Kidney tubule cell (primary cell): ENCODE data around the gene MYRF.

Experiments used
- DNase-seq: peaks from one replicate; pipeline ENCODE4 v3.0.0-alpha.2; 2018; ENCODE audit warnings: low spot score

Gene MYRF

DNA sequence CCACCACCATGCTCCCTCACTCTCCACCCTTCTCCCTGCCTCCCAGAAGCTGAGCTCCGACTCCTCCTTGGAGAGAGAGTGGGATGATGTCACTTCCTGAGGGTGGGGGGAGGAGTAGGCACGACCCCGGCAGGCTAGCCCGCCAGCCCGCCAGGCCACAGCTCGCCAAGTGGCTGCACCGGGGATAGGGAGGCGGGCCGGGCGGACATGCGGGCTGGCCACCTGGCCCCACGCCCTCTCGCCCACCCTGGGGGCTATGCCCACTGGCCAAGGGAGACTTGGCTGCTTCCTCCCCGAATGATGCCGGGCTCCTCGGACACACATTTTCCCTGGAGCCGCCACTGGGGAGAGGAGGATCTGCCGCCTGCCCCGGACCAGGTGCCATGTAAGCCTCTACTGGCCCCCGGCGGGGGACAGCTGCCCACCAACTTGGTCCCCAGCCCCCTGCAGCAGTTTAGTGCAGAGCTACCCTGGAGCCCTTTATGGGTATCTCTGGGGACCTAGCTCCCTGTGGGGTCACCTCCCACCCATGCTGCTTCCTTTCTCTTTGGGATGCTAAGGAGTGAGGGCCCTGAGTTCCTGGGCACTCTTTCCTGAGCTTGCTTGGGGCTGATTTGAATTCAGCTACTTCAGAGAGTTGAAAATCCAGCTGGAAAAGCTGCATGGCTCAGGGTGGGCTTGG lies 33.7 kb upstream of the MYRF start:
- DNase-seq: no peak

DNA sequence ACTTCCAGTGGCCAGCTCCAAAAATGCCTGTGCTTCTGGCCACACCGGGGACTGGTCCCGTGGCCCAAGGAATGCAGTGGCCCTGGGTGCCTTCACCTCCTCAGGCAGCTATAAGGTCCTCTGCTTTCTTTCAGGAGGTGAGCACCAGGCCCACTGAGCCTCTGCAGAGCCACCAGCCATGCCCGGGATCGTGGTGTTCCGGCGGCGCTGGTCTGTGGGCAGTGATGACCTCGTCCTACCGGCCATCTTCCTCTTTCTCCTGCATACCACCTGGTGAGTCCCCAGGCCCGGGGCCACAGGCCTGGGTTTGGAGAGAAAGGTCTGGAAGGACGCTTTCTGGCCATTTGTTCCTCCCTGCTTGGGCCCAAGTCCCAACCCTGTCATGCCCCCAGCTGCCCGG lies 32.5 kb upstream of the MYRF start:
- no peak for DNase-seq

DNA sequence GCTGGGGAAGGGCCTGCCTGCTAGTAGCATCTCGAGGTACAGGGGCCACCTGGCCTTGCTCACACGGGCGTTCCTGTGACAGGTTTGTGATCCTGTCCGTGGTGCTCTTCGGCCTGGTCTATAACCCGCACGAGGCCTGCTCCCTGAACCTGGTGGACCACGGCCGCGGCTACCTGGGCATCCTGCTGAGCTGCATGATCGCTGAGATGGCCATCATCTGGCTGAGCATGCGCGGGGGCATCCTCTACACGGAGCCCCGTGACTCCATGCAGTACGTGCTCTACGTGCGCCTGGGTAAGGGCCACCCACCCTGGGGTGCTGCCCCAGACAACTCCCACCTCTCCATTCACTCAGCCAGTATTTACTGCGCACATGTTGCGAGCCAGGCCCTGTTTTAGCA lies 31.8 kb upstream of the MYRF start:
- no peak for DNase-seq

DNA sequence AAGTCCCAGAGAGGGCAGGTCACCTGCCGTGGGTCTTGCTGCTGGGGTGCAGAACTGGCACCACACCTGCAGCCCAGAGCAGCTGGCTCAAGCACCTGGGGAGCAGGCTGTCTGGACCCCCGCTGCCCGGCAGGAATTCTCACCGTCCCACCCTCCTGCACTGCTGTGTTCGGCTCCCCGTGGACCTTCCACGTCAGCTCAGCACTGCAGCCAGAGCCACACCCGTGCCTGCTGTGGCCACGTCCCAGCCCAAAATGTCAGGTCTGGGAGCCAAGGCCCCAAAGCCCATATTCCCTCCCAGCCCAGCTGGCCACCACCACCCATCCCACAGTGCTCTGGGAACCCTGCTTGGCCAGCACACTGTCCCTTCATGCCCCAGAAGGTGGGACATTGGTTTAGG lies 28.0 kb upstream of the MYRF start:
- no peak for DNase-seq

DNA sequence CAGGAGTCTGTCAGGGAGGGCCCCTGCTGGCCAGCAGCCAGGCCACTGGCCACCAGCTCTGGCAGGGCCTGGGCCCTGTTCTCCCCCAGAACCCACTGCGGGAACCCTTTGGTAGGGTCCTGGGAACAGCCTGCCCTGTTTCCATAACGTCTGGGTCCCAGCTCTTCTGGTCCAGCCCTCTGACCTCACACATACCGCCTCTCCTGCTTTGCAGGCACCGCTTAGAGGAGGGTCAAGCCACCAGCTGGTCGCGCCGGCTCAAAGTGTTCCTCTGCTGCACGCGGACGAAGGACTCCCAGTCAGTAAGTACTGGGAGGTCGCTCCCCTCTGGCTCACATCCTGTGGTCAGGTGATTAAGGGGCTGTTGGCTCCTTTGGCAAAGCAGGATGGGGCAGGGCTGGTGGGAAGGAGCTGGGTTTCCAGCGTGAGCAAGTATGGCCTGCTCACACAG lies 26.6 kb upstream of the MYRF start:
- DNase-seq: peak; percentile 78

DNA sequence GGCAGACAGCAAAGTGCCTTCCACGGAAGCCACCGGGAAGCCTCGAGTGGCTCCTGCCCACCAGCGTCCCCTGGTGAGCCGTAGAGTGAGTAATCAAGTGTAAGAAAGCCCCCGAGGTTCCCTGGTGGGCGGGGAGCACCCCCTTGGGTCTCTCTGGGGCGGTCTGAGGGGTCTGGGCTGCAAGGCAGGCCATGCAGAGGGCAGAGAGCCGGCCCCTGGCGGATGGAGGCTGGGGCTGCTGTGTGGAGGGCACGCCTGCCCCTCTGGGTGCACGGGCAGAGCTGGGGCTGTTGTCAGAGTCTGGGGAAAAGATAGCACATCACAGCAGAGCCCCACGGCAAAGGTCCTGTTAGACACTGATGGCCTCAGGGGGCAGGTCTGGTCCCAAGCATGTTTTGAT lies 25.7 kb upstream of the MYRF start:
- DNase-seq: no peak

DNA sequence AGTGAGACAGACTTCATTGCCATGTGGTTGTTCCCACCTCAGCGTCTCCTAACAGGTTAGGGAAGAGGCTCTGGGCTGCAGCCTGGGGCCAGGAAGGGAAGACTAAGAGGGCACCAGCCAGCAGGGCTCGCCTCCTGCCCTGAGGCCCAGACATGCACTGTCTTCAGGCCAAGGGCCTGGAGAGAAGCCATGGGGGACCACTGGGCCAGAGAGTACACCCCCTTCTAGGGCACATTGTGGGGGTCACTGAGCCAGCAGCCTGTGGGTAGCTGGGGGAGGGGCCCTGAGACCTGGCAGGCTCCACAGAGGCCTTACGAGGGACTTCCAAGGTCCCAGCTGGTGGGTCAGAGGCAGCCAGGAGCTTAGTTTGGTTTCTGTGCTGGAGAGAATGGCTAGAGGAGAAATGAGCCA lies 25.0 kb upstream of the MYRF start:
- no peak for DNase-seq

DNA sequence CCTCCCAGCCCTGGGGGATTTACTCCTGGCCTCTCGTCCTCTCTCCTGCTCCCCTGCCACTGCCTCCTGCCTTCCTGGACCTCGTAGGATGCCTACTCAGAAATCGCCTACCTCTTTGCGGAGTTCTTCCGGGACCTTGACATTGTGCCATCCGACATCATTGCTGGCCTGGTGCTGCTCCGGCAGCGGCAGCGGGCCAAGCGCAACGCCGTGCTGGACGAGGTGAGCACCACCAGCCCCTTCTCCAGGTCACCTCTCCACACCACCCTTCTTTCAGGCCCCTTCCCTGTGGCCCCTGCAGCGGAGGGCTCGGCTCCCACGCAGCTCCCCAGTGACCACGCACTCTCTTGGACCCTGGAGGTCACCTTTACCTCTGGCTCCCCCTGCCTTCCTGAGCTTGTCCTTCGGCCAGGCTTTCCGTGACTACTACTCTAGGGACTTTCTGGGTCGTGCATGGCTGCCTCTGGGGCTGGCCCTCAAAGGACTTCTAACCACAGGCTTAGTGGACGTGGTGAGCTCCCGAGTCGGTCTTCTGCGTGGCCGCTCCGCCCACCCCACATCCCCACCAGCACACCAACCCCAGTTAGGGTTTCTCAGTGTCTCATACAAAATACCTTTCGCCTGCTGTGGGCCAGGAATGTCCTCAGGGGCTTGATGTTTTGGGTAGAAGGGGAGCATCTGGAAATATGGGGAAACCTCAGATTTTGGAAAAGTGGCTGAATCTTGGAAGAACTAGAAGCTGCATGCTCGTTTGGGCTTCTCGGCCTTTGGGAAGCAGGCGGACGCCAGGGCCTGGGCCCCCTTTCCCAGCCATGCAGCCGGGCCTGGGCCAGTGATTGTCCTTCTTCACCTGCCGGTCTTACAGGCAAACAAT lies 24.1 kb upstream of the MYRF start:
- peak; percentile 89 for DNase-seq

DNA sequence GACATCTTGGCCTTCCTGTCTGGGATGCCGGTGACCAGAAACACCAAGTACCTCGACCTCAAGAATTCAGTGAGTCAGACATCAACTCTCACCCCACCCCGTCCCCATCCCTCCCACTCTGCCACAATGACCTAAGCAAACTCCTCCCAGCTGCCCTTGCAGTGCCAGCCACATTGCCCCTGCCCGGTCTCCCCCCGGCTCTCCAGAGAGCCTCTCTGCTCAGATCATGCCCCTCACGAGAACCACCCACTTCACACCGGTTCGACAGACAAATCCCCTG lies 23.6 kb upstream of the MYRF start:
- peak; percentile 92 for DNase-seq

DNA sequence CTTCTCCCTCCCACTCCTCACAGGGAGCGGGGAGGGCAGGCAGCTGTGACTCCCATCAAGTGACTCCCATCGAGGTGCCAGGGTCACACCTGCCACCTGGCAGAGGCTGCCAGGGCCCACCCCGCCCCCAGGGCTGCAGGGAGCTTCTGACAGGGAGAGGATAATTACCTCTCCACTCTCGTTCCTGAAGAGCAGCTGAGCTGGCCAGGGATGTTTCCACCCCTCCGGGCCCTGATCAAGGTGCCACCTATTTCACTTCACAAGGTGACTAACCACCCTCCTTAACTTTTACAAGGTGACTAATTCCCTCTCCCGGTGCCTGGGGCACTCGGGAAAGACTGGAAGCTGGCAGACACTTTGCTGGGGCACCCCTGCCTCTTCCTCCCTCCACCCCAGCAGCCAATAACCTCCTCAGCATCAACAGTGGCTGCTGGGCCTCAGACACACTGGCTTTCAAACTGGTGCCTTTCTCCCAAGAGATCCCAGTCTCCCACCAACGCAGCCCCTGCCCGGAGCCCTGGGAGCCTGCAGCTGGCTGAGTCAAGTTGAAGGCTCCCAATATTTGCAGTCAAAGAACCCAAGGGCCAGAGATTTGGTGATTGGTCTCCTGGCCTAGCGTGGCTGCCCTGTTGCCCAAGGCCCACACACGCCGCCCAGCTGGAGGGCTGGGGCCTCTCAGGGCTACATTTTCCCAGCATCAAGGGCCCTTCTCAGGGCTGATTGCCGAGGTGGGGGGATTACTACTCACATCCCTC lies 22.0 kb upstream of the MYRF start:
- DNase-seq: peak; percentile 91

DNA sequence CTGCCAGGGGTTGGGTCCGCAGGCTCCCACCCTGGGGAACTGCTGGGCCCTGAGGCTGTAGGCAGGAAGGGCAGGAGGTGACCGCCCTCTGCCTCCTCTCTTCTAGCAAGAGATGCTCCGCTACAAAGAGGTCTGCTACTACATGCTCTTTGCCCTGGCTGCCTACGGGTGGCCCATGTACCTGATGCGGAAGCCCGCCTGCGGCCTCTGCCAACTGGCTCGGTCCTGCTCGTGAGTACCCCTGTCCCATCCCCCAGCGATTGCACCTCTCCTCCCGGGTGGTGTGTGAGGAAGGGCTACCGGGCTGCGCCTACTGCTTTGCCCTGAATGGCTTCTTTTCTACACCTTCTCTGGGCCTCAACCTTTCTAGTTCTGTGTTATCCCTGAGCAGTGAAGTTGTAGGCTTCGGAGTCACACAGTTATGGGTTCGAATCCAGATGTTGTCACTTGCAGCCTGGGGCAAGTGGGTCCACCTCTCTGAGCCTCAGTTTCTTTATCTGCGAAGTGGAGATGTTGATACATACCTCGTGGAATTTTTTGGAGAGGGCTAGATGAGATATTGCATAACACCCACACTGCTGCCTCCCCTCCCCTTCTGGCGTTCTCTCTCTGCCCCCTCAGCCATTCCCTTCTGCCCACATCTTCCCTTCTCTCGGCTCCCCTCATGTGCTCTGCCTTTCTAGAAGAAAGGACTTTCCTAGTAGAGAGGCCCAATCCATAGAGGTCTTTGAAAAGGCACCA lies 21.1 kb upstream of the MYRF start:
- DNase-seq: no peak

DNA sequence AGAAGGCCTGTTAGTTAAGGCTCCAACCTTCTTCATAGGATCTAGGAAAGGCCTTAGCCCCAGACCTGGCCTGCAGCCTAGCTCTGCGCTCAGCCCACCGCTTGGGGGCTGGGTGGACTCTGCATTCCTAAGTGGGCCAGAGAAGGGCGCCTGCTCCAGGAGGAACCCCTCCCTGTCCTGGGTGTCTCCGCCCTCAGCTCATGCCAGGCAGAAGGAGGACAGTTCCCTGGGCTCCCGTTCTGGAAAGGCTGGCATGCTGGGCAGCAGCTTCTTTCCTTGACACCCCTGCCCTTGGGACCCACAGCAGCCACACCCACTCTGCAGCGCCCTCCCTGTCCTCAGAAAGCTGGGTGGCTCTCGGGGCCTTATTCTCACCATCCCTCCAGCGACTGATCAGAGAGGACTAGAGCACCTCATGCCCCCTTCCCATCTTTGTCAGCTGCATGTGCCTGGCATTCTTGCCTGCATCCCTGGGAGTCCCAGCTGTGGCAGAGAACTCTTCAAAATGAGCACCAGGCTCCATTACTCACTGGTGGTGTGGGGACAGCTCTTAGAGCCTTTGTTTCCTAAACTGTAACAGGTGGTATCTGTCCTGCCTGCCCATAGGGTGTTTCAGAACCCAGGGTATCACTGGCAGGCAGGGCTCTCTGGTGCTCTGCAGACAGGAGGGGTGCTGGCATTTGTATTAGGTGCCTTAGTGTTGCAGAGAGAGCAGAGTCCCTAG lies 20.3 kb upstream of the MYRF start:
- no peak for DNase-seq

DNA sequence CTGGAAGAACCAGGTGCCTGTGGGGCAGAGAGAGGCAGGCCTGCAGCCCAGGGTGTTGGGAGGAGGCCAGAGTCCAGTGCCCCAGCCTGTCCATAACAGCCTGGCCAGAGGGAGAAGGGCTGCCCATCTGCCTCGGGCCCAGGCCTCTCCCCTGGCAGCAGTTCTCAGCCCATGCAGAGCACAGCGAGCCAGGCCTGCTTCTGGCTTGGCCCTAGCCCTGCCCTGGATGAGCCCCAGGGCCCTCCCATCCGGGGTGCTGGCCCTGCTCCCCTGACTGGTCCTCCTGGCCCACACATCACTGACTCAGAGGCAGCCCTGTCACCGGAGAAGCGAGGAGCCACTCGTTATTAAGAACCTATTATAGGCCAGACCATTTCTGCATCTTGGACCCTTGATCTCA lies 19.7 kb upstream of the MYRF start:
- no peak for DNase-seq

DNA sequence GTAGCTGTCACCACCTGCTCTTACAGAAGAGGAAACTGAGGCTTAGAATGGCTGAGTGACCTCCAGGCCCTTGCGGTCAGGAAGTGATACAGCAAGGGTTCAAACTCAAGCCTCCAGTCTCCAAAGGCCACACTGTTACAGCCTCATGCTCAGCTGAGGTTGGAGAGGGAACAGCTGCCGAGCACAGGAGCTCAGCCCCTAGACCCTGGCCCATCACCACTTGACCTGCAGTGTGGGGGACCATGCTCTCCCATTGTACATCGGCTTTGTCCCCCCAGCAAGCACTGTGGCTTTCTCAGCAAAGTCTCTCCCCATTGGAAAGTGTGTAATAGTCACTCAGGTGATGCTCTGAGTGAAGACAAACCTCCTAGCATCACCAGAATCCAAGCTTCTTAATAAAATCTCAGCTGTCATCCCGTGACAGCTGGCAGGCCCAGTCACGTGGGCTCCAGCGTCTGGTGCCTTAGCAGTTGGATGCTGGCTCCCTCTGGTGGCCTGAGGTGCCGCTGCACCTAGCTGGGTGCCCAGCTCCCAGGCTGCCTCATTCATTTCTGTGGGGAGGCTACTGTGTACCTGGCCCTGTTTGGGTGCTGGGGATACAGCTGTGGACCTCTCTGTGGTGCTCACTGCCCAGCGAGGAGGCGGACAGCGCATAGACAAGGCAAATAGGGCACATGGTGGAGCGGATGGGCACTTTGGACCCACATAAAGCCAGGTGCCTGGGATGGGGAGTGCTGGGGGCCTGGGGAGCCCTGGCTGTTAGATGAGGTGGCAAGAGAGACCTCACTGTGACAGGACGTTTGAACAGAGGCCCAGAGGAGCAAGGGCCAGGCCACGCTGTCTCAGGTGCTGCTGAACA lies 19.1 kb upstream of the MYRF start:
- DNase-seq: peak; percentile 82

DNA sequence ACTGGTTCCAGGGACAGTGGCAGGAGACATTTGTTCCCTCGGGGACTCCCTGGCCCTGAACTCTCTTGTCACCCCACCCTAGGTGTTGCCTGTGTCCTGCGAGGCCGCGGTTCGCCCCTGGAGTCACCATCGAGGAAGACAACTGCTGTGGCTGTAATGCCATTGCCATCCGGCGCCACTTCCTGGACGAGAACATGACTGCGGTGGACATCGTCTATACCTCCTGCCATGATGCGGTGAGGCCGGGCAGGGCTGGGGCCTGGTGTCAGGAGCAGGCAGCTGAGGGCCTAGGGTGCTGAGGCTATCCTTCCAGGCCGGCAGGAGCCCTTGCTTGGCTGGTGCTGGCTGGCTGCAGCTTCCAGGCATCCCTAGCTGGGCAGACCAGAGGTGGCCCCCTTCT lies 17.7 kb upstream of the MYRF start:
- DNase-seq: no peak

DNA sequence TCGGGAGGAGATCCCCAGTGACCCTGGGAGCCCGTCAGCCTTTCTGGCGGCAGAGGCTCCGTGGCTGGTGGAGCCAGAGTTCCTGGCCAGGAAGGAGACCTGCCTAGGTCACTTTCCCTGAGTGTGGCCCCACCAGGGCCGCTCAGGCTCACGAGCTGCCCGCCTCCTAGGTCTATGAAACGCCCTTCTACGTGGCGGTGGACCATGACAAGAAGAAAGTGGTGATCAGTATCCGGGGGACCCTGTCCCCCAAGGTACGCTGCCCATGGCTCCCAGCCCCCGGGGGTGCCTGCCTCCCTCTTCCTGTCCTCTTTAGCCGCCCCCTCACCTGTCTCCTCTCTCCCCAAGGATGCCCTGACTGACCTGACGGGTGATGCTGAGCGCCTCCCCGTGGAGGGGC lies 17.0 kb upstream of the MYRF start:
- no peak for DNase-seq

DNA sequence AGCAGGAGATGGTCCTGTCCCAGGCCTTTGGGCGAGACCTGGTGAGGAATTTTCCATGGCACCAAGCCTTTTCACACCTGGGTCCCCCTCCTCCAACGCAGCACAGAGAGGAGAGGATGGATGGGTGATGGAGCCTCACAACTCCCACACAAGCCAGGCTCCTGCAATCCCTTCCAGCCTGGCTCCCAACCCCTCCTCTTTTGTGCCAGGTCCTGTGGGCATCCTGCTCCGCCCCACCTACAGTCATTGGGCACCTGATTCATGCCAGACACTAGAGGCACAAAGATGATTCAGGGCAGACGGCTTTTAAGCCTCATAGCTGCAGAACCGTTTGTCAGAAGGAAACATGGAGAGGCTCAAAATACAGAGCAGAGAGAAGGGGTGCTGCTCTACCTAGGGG lies 16.1 kb upstream of the MYRF start:
- DNase-seq: peak; percentile 47

DNA sequence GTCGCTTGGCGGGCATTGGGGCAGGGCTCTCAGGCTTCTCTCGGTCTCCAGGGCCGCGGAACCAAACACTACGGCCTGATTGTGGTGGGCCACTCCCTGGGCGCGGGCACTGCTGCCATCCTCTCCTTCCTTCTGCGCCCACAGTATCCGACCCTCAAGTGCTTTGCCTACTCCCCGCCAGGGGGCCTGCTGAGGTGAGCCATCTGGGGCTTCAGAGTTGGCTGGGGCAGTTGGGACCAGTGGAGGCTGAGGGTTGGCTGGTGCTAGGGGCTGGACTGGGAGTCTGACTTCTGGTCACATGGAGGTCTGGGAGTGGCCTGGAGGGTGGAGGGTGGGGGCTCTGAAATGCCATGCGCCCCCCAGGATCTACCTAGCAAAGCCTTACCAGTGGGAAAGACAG lies 15.3 kb upstream of the MYRF start:
- DNase-seq: no peak

DNA sequence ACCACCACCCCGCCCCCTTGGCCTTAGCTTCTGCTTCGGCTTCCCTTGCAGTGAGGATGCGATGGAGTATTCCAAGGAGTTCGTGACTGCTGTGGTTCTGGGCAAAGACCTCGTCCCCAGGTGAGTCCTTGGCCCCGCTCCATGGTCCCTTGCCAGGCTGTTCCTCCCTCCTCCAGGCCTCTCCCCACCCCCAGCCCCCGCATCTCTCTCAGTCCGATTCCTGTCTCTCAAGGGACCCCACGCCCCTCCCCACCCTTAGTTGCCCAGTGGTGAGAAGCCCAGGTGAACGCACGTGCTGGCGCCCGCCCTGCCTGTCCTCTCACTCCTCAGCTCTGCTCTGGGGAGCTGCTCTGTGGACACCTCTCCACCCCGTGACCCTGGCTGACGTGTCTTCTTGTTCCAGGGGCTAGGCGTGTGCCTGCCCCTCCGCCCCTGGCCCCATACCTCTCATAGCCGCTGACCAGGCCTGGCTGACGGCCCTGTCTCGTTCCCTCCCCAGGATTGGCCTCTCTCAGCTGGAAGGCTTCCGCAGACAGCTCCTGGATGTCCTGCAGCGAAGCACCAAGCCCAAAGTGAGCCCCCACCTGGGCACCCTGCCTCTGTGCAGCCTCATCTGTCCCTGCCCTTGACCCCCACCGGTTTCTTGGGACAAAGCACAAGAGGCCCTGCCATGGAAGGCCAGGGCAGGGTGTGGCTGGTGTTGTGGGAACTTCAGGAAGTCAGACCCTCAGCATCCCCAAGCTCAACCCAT lies 14.6 kb upstream of the MYRF start:
- no peak for DNase-seq

DNA sequence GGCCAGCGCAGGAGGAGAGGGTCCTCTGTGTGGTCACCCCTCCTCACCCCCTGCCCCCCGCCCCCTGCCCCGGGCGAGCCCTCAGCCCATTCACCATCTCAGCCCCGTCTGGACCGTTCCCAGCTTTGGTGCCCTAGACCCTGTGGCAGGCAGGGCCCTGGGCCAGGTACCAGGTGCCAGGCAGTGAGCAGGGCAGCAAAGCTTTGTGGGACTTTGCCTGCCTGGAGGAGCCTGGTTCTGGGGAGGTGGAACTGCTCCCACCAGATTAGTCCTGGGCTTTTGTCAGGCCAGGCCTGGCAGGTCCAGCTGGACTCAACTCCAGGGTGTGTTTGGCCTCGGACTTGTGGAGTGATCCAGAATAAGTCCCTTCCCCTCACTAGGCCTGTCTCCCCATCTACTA lies 13.7 kb upstream of the MYRF start:
- no peak for DNase-seq
